HCT116 (cell line): ENCODE results near the gene CTR9. TPM values are rescaled to one million over a fixed set of nuclear protein-coding genes. Genes with fewer than 3 reads are reported as not detected.

ENCODE experiments used
- ATAC-seq: fragments of 200-7000 bp; cut with Tn5 transposase; 2 replicates; pipeline ENCODE4 v1.9.1; 2020; ENCODE audit warnings: mild to moderate bottlenecking, moderate library complexity
- BruUV-seq: library from RNA; stranded (reverse); fragments of 400-500 nt; replicated peaks from 2 replicates; lab custom pipeline; 2021; lab: Mats Ljungman, UMichigan
- CTCF ChIA-PET: fragments of 300-600 bp; sonication (Branson Sonifier 250); formaldehyde crosslinking; loops from one replicate; lab custom pipeline; 2021; ENCODE audit warnings: antibody characterized with exemption; lab: Charles Lee
- POLR2A ChIA-PET: fragments of 300-600, 350-600 bp; sonication (Branson Sonifier 250); formaldehyde crosslinking; loops from one replicate; lab custom pipeline; 2021; ENCODE audit warnings: antibody characterized with exemption; lab: Charles Lee
- RAD21 ChIA-PET, 2 experiments: fragments of 300-600 bp; sonication (Branson Sonifier 250); formaldehyde crosslinking; loops; one replicate each; lab custom pipeline; 2023; ENCODE audit warnings: low total read pairs in 2 of 2; ENCODE audit not compliant: uncharacterized antibody in 2 of 2, unreplicated experiment in 2 of 2, low non-redundant PET in 1 of 2; lab: Charles Lee
- DNase-seq: peaks from one replicate; pipeline ENCODE4 v3.0.0-alpha.2; 2010; ENCODE audit warnings: low read depth, low spot score
- H2AFZ ChIP-seq: fragments of 200-600 bp; shearing (Covaris generic), sonication (generic); 2 replicates; pipeline ENCODE4 v1.6.1; 2017; ENCODE audit warnings: low read depth, mixed run types, mixed read lengths, antibody characterized with exemption, low read length; ENCODE audit not compliant: poor library complexity, severe bottlenecking
- H3K27ac ChIP-seq: 2 replicates; pipeline ENCODE4 v1.5.1; 2012; ENCODE audit warnings: low read depth, low read length
- H3K27me3 ChIP-seq: fragments of 200-600 bp; sonication (generic); 2 replicates; pipeline ENCODE4 v1.6.1; 2016; ENCODE audit warnings: mixed run types, low read length, mixed read lengths; ENCODE audit not compliant: insufficient read depth
- H3K36me3 ChIP-seq, 2 experiments: fragments of 200-500 bp in 1 of 2; fragments of 200-600 bp in 1 of 2; sonication (Bioruptor generic) in 1 of 2; sonication (generic) in 1 of 2; 2 replicates each; pipeline versions ENCODE4 v1.5.1 to v1.6.1; 2014 to 2016; ENCODE audit warnings: low read length in 2 of 2, inconsistent platforms in 1 of 2, mixed read lengths in 1 of 2, mixed run types in 1 of 2; ENCODE audit not compliant: insufficient read depth in 2 of 2, control insufficient read depth in 1 of 2
- H3K4me1 ChIP-seq, 2 experiments: fragments of 200-600 bp in 1 of 2; sonication (generic) in 1 of 2; 2 replicates each; pipeline versions ENCODE4 v1.5.1 to v1.6.1; 2012 to 2017; ENCODE audit warnings: low read length in 2 of 2, inconsistent platforms in 1 of 2, mild to moderate bottlenecking in 1 of 2, mixed read lengths in 1 of 2, mixed run types in 1 of 2, moderate library complexity in 1 of 2; ENCODE audit not compliant: insufficient read depth in 2 of 2, control insufficient read depth in 1 of 2
- H3K4me2 ChIP-seq: fragments of 200-600 bp; sonication (generic); 2 replicates; pipeline ENCODE4 v1.6.1; 2017; ENCODE audit warnings: mixed run types, low read length, mixed read lengths
- H3K4me3 ChIP-seq, 2 experiments: fragments of 200-600 bp in 1 of 2; sonication (generic) in 1 of 2; replicated peaks in 1 of 2; 2 replicates each; pipeline ENCODE4 v1.5.1; 2011 to 2016; ENCODE audit warnings: low read length in 2 of 2, control low read depth in 1 of 2, low read depth in 1 of 2, mild to moderate bottlenecking in 1 of 2, mixed read lengths in 1 of 2, mixed run types in 1 of 2
- H3K79me2 ChIP-seq: fragments of 200-600 bp; sonication (generic); 2 replicates; pipeline ENCODE4 v1.6.1; 2017; ENCODE audit warnings: mild to moderate bottlenecking, mixed run types, low read length, moderate library complexity, mixed read lengths; ENCODE audit not compliant: insufficient read depth
- H3K9ac ChIP-seq: fragments of 200-600 bp; sonication (generic); 2 replicates; pipeline ENCODE4 v1.6.1; 2016; ENCODE audit warnings: low read length, mixed read lengths
- H3K9me2 ChIP-seq: fragments of 200-600 bp; sonication (generic), shearing (Covaris generic); 2 replicates; pipeline ENCODE4 v1.6.1; 2017; ENCODE audit warnings: mixed run types, mild to moderate bottlenecking, moderate library complexity; ENCODE audit not compliant: insufficient read depth
- H3K9me3 ChIP-seq, 2 experiments: fragments of 200-500 bp in 1 of 2; fragments of 200-600 bp in 1 of 2; sonication (Bioruptor generic) in 1 of 2; sonication (generic) in 1 of 2; 2 replicates each; pipeline ENCODE4 v1.6.1; 2014 to 2017; ENCODE audit warnings: low read length in 2 of 2, mixed read lengths in 2 of 2, inconsistent platforms in 1 of 2, low read depth in 1 of 2, mild to moderate bottlenecking in 1 of 2, mixed run types in 1 of 2, moderate library complexity in 1 of 2; ENCODE audit not compliant: control insufficient read depth in 1 of 2, insufficient read depth in 1 of 2
- H4K20me1 ChIP-seq: fragments of 200-600 bp; sonication (generic), shearing (Covaris generic); 2 replicates; pipeline ENCODE4 v1.6.1; 2017; ENCODE audit warnings: mixed run types, mild to moderate bottlenecking, moderate library complexity; ENCODE audit not compliant: insufficient read depth
- CBX3 ChIP-seq: IDR thresholded peaks from 2 replicates; pipeline ENCODE4 v1.6.1; 2012; ENCODE audit warnings: low read depth
- JUND ChIP-seq: IDR thresholded peaks from 2 replicates; pipeline ENCODE4 v1.6.1; 2012
- ZFX ChIP-seq: fragments of 450-650 bp; IDR thresholded peaks from 2 replicates; pipeline ENCODE4 v1.6.1; 2017
- ZNF274 ChIP-seq: fragments of 200-500 bp; sonication (Bioruptor generic); IDR thresholded peaks from 2 replicates; pipeline ENCODE4 v1.6.1; 2014; ENCODE audit warnings: mild to moderate bottlenecking, low read depth, low read length, inconsistent platforms
- intact Hi-C: fragments of 100-400 bp; cut with micrococcal nuclease; formaldehyde crosslinking; loops from 2 replicates; pipeline ENCODE4 v1.10.0; 2022
- total RNA-seq: library from RNA; stranded (reverse); gene quantifications from one replicate; pipeline ENCODE4 v1.2.1, GENCODE V29; 2021; ENCODE audit not compliant: unreplicated experiment
- TF ChIP-seq, protein P1 (sequence below): IDR thresholded peaks from 2 replicates; pipeline ENCODE4 v1.6.1; 2012; ENCODE audit warnings: low read depth

CTR9 gene
- total RNA-seq, 1 experiment from 2014 or later = 68.4 TPM

DNA sequence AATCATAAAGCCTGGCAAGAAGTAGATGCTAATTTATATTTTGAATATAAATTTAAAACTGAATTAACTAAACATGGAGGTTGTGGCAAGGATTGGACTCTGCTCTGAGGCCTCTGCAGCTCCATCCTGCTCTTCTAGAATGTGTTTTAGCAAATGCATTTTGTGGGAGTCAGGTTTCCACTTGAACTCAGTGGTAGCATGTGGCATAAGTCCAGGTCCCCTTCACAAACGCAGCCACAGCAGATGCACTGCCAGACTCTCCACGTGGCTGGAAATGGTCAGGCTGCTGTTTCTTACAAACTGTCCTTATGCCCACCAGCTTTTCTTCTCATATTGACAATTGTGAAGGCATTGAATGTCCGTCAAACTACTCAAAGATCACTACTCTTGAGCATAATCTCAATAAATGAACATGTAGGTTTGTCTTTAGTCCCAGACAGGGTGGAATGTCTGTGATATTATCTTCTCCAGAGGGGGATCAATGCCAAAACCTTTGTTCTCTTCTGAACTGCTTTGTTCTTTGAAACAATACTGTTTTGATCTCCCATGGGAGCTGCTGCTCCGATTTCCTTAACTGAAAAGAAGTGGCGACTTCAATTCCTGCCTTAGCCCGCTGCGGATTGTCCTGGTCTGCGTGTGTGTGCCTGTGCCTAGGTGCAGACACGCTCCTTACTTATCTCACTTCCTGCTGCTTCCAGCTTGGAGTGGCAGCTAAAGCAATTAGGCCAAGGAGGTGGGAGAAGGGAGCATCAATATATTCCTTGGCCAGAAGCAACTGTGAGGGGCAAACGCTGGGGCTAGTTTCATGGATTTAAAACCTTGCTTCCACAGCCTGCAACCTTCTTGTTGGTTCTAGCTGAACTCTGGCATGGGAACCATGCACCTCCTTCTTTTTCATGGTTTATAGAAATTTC lies 33.4 kb downstream of the CTR9 start:
- intact Hi-C loops = no loop called here
- H3K9ac ChIP-seq = no peak overlapping the region
- no peaks in the 10 kb centered on the region for H3K79me2 ChIP-seq
- ChIA-PET CTCF (no interaction called here), RAD21 (no interaction called here), POLR2A (no interaction called here)
- no peak overlapping the region for H3K4me2 ChIP-seq
- no peak for ATAC-seq
- no peak overlapping the region for H3K27ac ChIP-seq
- no peaks in the 10 kb centered on the region for H3K27me3 ChIP-seq
- no peaks in the 10 kb centered on the region for H3K9me3 ChIP-seq
- H3K9me2 ChIP-seq = no peaks in the 10 kb centered on the region
- no TSS peak for BruUV-seq
- DNase-seq = no peak
- H4K20me1 ChIP-seq = no peaks in the 10 kb centered on the region
- no peak for TF ChIP-seq CBX3
- TF ChIP-seq JUND = no peak
- TF ChIP-seq ZFX = no peak
- TF ChIP-seq, protein P1, sequence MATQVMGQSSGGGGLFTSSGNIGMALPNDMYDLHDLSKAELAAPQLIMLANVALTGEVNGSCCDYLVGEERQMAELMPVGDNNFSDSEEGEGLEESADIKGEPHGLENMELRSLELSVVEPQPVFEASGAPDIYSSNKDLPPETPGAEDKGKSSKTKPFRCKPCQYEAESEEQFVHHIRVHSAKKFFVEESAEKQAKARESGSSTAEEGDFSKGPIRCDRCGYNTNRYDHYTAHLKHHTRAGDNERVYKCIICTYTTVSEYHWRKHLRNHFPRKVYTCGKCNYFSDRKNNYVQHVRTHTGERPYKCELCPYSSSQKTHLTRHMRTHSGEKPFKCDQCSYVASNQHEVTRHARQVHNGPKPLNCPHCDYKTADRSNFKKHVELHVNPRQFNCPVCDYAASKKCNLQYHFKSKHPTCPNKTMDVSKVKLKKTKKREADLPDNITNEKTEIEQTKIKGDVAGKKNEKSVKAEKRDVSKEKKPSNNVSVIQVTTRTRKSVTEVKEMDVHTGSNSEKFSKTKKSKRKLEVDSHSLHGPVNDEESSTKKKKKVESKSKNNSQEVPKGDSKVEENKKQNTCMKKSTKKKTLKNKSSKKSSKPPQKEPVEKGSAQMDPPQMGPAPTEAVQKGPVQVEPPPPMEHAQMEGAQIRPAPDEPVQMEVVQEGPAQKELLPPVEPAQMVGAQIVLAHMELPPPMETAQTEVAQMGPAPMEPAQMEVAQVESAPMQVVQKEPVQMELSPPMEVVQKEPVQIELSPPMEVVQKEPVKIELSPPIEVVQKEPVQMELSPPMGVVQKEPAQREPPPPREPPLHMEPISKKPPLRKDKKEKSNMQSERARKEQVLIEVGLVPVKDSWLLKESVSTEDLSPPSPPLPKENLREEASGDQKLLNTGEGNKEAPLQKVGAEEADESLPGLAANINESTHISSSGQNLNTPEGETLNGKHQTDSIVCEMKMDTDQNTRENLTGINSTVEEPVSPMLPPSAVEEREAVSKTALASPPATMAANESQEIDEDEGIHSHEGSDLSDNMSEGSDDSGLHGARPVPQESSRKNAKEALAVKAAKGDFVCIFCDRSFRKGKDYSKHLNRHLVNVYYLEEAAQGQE = no peak
- peaks cover 0 to 2% of the 10 kb centered on the region in 2 experiments; a peak in 1 of 4 replicates for H3K36me3 ChIP-seq
- no peak overlapping the region for H2AFZ ChIP-seq
- no peaks in the 10 kb centered on the region for H3K4me1 ChIP-seq
- no peak overlapping the region for H3K4me3 ChIP-seq

DNA sequence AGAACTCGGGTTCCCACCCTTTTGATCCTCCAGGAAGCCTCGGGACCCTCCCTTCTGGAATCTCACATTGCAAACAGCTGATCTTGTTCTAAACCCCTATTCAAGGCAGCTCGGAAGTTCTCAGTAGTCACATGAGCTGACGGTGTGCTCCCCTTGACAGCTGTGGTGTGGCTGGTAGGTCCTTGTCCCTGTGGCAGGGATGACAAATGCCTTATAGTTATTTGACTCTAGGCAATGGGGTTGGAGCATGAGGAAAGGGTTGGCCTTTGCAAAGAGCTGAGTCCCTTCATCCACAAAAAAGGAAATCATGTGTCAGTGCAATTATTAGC lies 34.1 kb downstream of the CTR9 start:
- H3K79me2 ChIP-seq = no peaks in the 10 kb centered on the region
- DNase-seq (no peak), ATAC-seq (no peak)
- no peaks in the 10 kb centered on the region for H4K20me1 ChIP-seq
- H3K27me3 ChIP-seq = no peaks in the 10 kb centered on the region
- no TSS peak for BruUV-seq
- H3K4me2 ChIP-seq = no peak overlapping the region
- H3K9me3 ChIP-seq = no peaks in the 10 kb centered on the region
- no peaks in the 10 kb centered on the region for H3K9me2 ChIP-seq
- no peaks in the 10 kb centered on the region for H3K36me3 ChIP-seq
- intact Hi-C loops = no loop called here
- H3K27ac ChIP-seq = no peak overlapping the region
- no peak for TF ChIP-seq ZNF274
- TF ChIP-seq JUND = no peak
- H3K9ac ChIP-seq = no peak overlapping the region
- no peak overlapping the region for H2AFZ ChIP-seq
- no peaks in the 10 kb centered on the region for H3K4me1 ChIP-seq
- ChIA-PET CTCF (no interaction called here), POLR2A (no interaction called here), RAD21 (no interaction called here)
- no peak overlapping the region for H3K4me3 ChIP-seq
